Hepatic stellate cell (primary cell): ENCODE measurements around the gene NRIP1.

Experiments
- DNase-seq: peaks from one replicate; pipeline ENCODE4 v3.0.0; 2011; ENCODE audit warnings: low spot score

Gene NRIP1

GRCh38 chr21:15007716-15008296 lies 57.0 kb downstream of the NRIP1 start:
- no peak for DNase-seq

- DNase-seq, result no peak
Observed at GRCh38 chr21:15006594-15007230, 58.1 kb downstream of the NRIP1 start.

GRCh38 chr21:15005391-15005790 lies 59.4 kb downstream of the NRIP1 start:
- DNase-seq, result no peak

GRCh38 chr21:15004721-15005370 lies 60.0 kb downstream of the NRIP1 start:
- DNase-seq, result no peak

GRCh38 chr21:15003463-15004135 lies 61.2 kb downstream of the NRIP1 start:
- no peak for DNase-seq

GRCh38 chr21:15001857-15002606 lies 62.8 kb downstream of the NRIP1 start:
- no peak for DNase-seq

GRCh38 chr21:15001113-15001512 lies 63.7 kb downstream of the NRIP1 start:
- no peak for DNase-seq

- DNase-seq, result peak; percentile 20
Observed at GRCh38 chr21:15000081-15000480, 64.7 kb downstream of the NRIP1 start.

GRCh38 chr21:14998784-14999183 lies 66.0 kb downstream of the NRIP1 start:
- no peak for DNase-seq

GRCh38 chr21:14998336-14998735 lies 66.5 kb downstream of the NRIP1 start:
- DNase-seq, result no peak

- DNase-seq, result no peak
Observed at GRCh38 chr21:14995695-14996490, 68.9 kb downstream of the NRIP1 start.

- no peak for DNase-seq
Observed at GRCh38 chr21:14995226-14995625, 69.6 kb downstream of the NRIP1 start.

GRCh38 chr21:14993115-14993514 lies 71.7 kb downstream of the NRIP1 start:
- no peak for DNase-seq

- no peak for DNase-seq
Observed at GRCh38 chr21:14991957-14992356, 72.8 kb downstream of the NRIP1 start.

- no peak for DNase-seq
Observed at GRCh38 chr21:14989359-14989758, 75.4 kb downstream of the NRIP1 start.

GRCh38 chr21:14988760-14989159 lies 76.0 kb downstream of the NRIP1 start:
- no peak for DNase-seq

GRCh38 chr21:14987370-14988170 lies 77.2 kb downstream of the NRIP1 start:
- DNase-seq, result no peak

GRCh38 chr21:14985306-14985705 lies 79.5 kb downstream of the NRIP1 start:
- DNase-seq, result no peak

GRCh38 chr21:14982336-14982735 lies 82.5 kb downstream of the NRIP1 start:
- DNase-seq, result no peak

- DNase-seq, result no peak
Observed at GRCh38 chr21:14981246-14981645, 83.6 kb downstream of the NRIP1 start.

- DNase-seq, result no peak
Observed at GRCh38 chr21:14979264-14979663, 85.5 kb downstream of the NRIP1 start.
